Nephron (organoid): ENCODE results near the gene NPHP1.
"Not testable (repeated sequence)": the region's sequence is repeated elsewhere in the genome, so short reads cannot be mapped to it uniquely, and the experiment has no call there.

Experiments
- H3K27ac Mint-ChIP-seq, 3 experiments: 2 replicates each; pipeline ENCODE4 v1.8.0; 2020; ENCODE audit warnings: mixed read lengths in 3 of 3, mild to moderate bottlenecking in 2 of 3, moderate library complexity in 1 of 3
- H3K27me3 Mint-ChIP-seq: 2 replicates; pipeline ENCODE4 v1.8.0; 2021; ENCODE audit warnings: low read depth, mild to moderate bottlenecking, moderate library complexity, mixed read lengths
- H3K36me3 Mint-ChIP-seq: 2 replicates; pipeline ENCODE4 v1.8.0; 2020; ENCODE audit warnings: low read depth, mixed read lengths
- H3K4me1 Mint-ChIP-seq: 2 replicates; pipeline ENCODE4 v1.8.0; 2020; ENCODE audit warnings: mixed read lengths
- H3K4me3 Mint-ChIP-seq, 3 experiments: 2 replicates each; pipeline ENCODE4 v1.8.0; 2020; ENCODE audit warnings: mild to moderate bottlenecking in 3 of 3, mixed read lengths in 3 of 3, moderate library complexity in 2 of 3
- H3K9me3 Mint-ChIP-seq: 2 replicates; pipeline ENCODE4 v1.8.0; 2020; ENCODE audit warnings: mixed read lengths
- CTCF ChIP-seq, 3 experiments: fragments of 200-600 bp; sonication (generic); IDR thresholded peaks; one replicate each; pipeline ENCODE4 v1.5.0; 2021; ENCODE audit warnings: antibody characterized with exemption in 3 of 3; ENCODE audit not compliant: unreplicated experiment in 3 of 3

Gene NPHP1

GRCh38 chr2:110099471-110100225, 105.2 kb downstream of the NPHP1 start:
- H3K36me3 Mint-ChIP-seq: peaks cover 3% of the 10 kb centered on the region
- peaks cover 3% of the 10 kb centered on the region for H3K9me3 Mint-ChIP-seq
- H3K27me3 Mint-ChIP-seq: peaks cover 26% of the 10 kb centered on the region
- H3K4me1 Mint-ChIP-seq: peaks cover 23% of the 10 kb centered on the region
- H3K27ac Mint-ChIP-seq: peak overlapping the region in 2 of 3 experiments; percentile 69 to 73
- no peak for TF ChIP-seq CTCF (IDR thresholded peaks at IDR 0.05; ENCODE audit: unreplicated experiment in 3 of 3)
- H3K4me3 Mint-ChIP-seq: no peak overlapping the region

- H3K27me3 Mint-ChIP-seq: peaks cover 26% of the 10 kb centered on the region
- peaks cover 17% of the 10 kb centered on the region for H3K4me1 Mint-ChIP-seq
- H3K9me3 Mint-ChIP-seq: peaks cover under 1% of the 10 kb centered on the region
- H3K27ac Mint-ChIP-seq: peak overlapping the region in 1 of 3 experiments; percentile 69
- H3K4me3 Mint-ChIP-seq: no peak overlapping the region
- TF ChIP-seq CTCF (IDR thresholded peaks at IDR 0.05; ENCODE audit: unreplicated experiment in 3 of 3): no peak
- peaks cover under 1% of the 10 kb centered on the region for H3K36me3 Mint-ChIP-seq
Observed at GRCh38 chr2:110099038-110099425, 105.8 kb downstream of the NPHP1 start.

- H3K27ac Mint-ChIP-seq: no peak overlapping the region
- H3K36me3 Mint-ChIP-seq: no peaks in the 10 kb centered on the region
- no peak for TF ChIP-seq CTCF (IDR thresholded peaks at IDR 0.05; ENCODE audit: unreplicated experiment in 3 of 3)
- H3K9me3 Mint-ChIP-seq: no peaks in the 10 kb centered on the region
- H3K4me1 Mint-ChIP-seq: peaks cover 16% of the 10 kb centered on the region
- no peak overlapping the region for H3K4me3 Mint-ChIP-seq
- peaks cover 26% of the 10 kb centered on the region for H3K27me3 Mint-ChIP-seq
Observed at GRCh38 chr2:110097506-110098220, 107.2 kb downstream of the NPHP1 start.

GRCh38 chr2:110095994-110096633, 108.7 kb downstream of the NPHP1 start:
- Mint-ChIP-seq H3K4me1 (peaks cover 2% of the 10 kb centered on the region), H3K4me3 (no peak overlapping the region), H3K27me3 (peaks cover 21% of the 10 kb centered on the region)

GRCh38 chr2:110094884-110095534, 109.8 kb downstream of the NPHP1 start:
- H3K27ac Mint-ChIP-seq, H3K4me3 Mint-ChIP-seq, H3K9me3 Mint-ChIP-seq, H3K4me1 Mint-ChIP-seq, H3K36me3 Mint-ChIP-seq: not testable (repeated sequence)
- peaks cover 21% of the 10 kb centered on the region for H3K27me3 Mint-ChIP-seq

More at GRCh38 chr2:110095994-110096633, 108.7 kb downstream of the NPHP1 start:
- Mint-ChIP-seq H3K36me3 (no peaks in the 10 kb centered on the region), H3K9me3 (no peaks in the 10 kb centered on the region), H3K27ac (no peak overlapping the region)
- no peak for TF ChIP-seq CTCF (IDR thresholded peaks at IDR 0.05; ENCODE audit: unreplicated experiment in 3 of 3)

GRCh38 chr2:110093924-110094323, 110.9 kb downstream of the NPHP1 start:
- H3K36me3 Mint-ChIP-seq, H3K4me3 Mint-ChIP-seq, H3K4me1 Mint-ChIP-seq, H3K27ac Mint-ChIP-seq, H3K9me3 Mint-ChIP-seq: not testable (repeated sequence)
- H3K27me3 Mint-ChIP-seq: peaks cover 14% of the 10 kb centered on the region

- not testable (repeated sequence) for H3K27ac Mint-ChIP-seq, H3K36me3 Mint-ChIP-seq, H3K27me3 Mint-ChIP-seq, H3K9me3 Mint-ChIP-seq, H3K4me3 Mint-ChIP-seq, H3K4me1 Mint-ChIP-seq
Observed at GRCh38 chr2:110090164-110090563, 114.6 kb downstream of the NPHP1 start.

GRCh38 chr2:110083757-110084156, 121.1 kb downstream of the NPHP1 start:
- H3K27ac Mint-ChIP-seq, H3K4me1 Mint-ChIP-seq, H3K36me3 Mint-ChIP-seq, H3K4me3 Mint-ChIP-seq, H3K9me3 Mint-ChIP-seq, H3K27me3 Mint-ChIP-seq: not testable (repeated sequence)

- not testable (repeated sequence) for H3K4me3 Mint-ChIP-seq, H3K27ac Mint-ChIP-seq, H3K9me3 Mint-ChIP-seq, H3K27me3 Mint-ChIP-seq, H3K4me1 Mint-ChIP-seq, H3K36me3 Mint-ChIP-seq
Observed at GRCh38 chr2:110083162-110083561, 121.7 kb downstream of the NPHP1 start.

- H3K4me1 Mint-ChIP-seq, H3K36me3 Mint-ChIP-seq, H3K4me3 Mint-ChIP-seq, H3K27ac Mint-ChIP-seq, H3K9me3 Mint-ChIP-seq, H3K27me3 Mint-ChIP-seq: not testable (repeated sequence)
Observed at GRCh38 chr2:110078104-110078503, 126.7 kb downstream of the NPHP1 start.
